ENCODE measurements around the gene KCNK10. TPM values are rescaled to one million over a fixed set of nuclear protein-coding genes. Genes with fewer than 3 reads are reported as not detected.

Gene KCNK10
- total and polyA plus RNA-seq, 10 of the 15 experiments (the other 5 are each of a cell fraction or from before 2014, with no cell fraction given): 0.01 to 0.06 (median 0.02) TPM; not detected in 7

DNA sequence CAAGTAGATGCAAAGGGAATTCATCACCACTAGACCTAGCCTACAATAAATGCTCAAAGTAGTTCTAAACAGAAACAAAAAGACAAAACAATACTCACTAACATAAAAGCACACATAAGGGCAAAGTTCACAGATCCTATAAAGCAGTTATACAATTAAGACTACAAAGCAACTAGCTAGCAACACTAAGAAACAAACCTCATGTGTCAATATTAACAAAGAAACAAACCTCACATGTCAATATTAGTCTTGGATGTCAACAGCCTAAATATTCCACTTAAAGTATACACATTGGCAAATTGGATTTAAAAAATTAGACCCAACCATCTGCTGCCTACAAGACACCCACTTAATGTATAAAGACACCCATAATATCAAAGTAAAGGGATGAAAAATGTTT, 152.7 kb downstream of the KCNK10 start:
- Histone ChIP-seq H3K4me3 (no peak overlapping the region), H3K27me3 (replicated peaks in 1 of 2; ENCODE audit: control insufficient read depth in 2 of 2, insufficient read depth in 2 of 2, low read length in 1 of 2) (no peaks in the 10 kb centered on the region; a peak in 1 of 4 replicates), H3K27ac (ENCODE audit: control insufficient read depth, insufficient read depth) (no peak overlapping the region), H3K9ac (ENCODE audit: control insufficient read depth, insufficient read depth, low read length) (no peak overlapping the region), H3K79me2 (ENCODE audit: control insufficient read depth, insufficient read depth, low read length) (no peaks in the 10 kb centered on the region), H3K4me2 (ENCODE audit: control insufficient read depth, insufficient read depth) (no peak overlapping the region), H2AFZ (ENCODE audit: control insufficient read depth, low read depth, low read length) (no peak overlapping the region), H3K4me1 (ENCODE audit: control insufficient read depth, insufficient read depth, low read length) (peaks cover under 1% of the 10 kb centered on the region), H3K9me3 (replicated peaks; ENCODE audit: control insufficient read depth, insufficient read depth, low read length) (no peaks in the 10 kb centered on the region), H3K36me3 (ENCODE audit: control insufficient read depth in 2 of 2, insufficient read depth in 2 of 2, low read length in 1 of 2) (no peaks in the 10 kb centered on the region), H4K20me1 (ENCODE audit: control insufficient read depth, insufficient read depth) (no peaks in the 10 kb centered on the region)
- TF ChIP-seq PAX8 (IDR thresholded peaks at IDR 0.05) (no peak), NFYB (IDR thresholded peaks at IDR 0.05; ENCODE audit: insufficient read depth, low read depth, low read length) (no peak), NFYA (IDR thresholded peaks at IDR 0.05; ENCODE audit: borderline replicate concordance, low read depth, low read length) (no peak)
- in situ Hi-C loops (cut with MboI) (no loop called here), intact Hi-C loops (cut with micrococcal nuclease; ENCODE audit: unreplicated experiment) (no loop called here)
- no peak for DNase-seq (ENCODE audit: low read depth, low spot score)
- BruUV-seq (replicated peaks): no TSS peak
- no peak for ATAC-seq
- ChIA-PET SMC1A (ENCODE audit: uncharacterized antibody, unreplicated experiment) (interaction anchor here (1.0 to 2.6 kb wide), 3 partner anchors 20 to 224 kb away, joined by 3 to 35 read pairs (median 4); no protein-coding TSS in a partner anchor), POLR2A (no interaction called here), CTCF (interaction anchor here (0.9 to 4.1 kb wide), 6 partner anchors 8 to 224 kb away, joined by 3 to 96 read pairs (median 8); no protein-coding TSS in a partner anchor), RAD21 (ENCODE audit: unreplicated experiment) (interaction anchor here (1.2 kb wide), 1 partner anchor 156 kb away, joined by 4 read pairs; no protein-coding TSS in a partner anchor)
- FAIRE-seq: no peak

- H3K27ac ChIP-seq (ENCODE audit: control insufficient read depth, insufficient read depth): no peak overlapping the region
- H2AFZ ChIP-seq (ENCODE audit: control insufficient read depth, low read depth, low read length): no peak overlapping the region
- ATAC-seq (peak; percentile 98), DNase-seq (ENCODE audit: low read depth, low spot score) (no peak), FAIRE-seq (peak; percentile 27)
- TF ChIP-seq HCFC1 (IDR thresholded peaks at IDR 0.05; ENCODE audit: low read length) (no peak), RAD21 (IDR thresholded peaks at IDR 0.05; ENCODE audit: insufficient read depth, low read depth, low read length) (peak; percentile 74), SREBF1 (IDR thresholded peaks at IDR 0.05; ENCODE audit: low read length) (no peak), SMC3 (IDR thresholded peaks at IDR 0.05; ENCODE audit: borderline replicate concordance, low read length) (peak; percentile 75)
- TF ChIP-seq, protein P1, sequence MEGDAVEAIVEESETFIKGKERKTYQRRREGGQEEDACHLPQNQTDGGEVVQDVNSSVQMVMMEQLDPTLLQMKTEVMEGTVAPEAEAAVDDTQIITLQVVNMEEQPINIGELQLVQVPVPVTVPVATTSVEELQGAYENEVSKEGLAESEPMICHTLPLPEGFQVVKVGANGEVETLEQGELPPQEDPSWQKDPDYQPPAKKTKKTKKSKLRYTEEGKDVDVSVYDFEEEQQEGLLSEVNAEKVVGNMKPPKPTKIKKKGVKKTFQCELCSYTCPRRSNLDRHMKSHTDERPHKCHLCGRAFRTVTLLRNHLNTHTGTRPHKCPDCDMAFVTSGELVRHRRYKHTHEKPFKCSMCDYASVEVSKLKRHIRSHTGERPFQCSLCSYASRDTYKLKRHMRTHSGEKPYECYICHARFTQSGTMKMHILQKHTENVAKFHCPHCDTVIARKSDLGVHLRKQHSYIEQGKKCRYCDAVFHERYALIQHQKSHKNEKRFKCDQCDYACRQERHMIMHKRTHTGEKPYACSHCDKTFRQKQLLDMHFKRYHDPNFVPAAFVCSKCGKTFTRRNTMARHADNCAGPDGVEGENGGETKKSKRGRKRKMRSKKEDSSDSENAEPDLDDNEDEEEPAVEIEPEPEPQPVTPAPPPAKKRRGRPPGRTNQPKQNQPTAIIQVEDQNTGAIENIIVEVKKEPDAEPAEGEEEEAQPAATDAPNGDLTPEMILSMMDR (IDR thresholded peaks at IDR 0.05 in 2 of 3, conservative IDR thresholded peaks at IDR 0.05 in 1 of 3; ENCODE audit: control insufficient read depth in 2 of 3, extremely low read depth in 1 of 3, insufficient read depth in 1 of 3, low read depth in 3 of 3, low read length in 3 of 3): peak; percentile 76 to 87 (median 76)
- no peaks in the 10 kb centered on the region for H3K79me2 ChIP-seq (ENCODE audit: control insufficient read depth, insufficient read depth, low read length)
- H4K20me1 ChIP-seq (ENCODE audit: control insufficient read depth, insufficient read depth): no peaks in the 10 kb centered on the region
- in situ Hi-C loops (cut with MboI): no loop called here
- CTCF ChIA-PET: interaction anchor here (0.6 to 4.1 kb wide), 25 partner anchors 8 to 282 kb away, joined by 3 to 96 read pairs (median 4); no protein-coding TSS in a partner anchor
- H3K9ac ChIP-seq (ENCODE audit: control insufficient read depth, insufficient read depth, low read length): no peak overlapping the region
- no peak overlapping the region for H3K4me3 ChIP-seq
- POLR2A ChIA-PET: no interaction called here
- intact Hi-C loops (cut with micrococcal nuclease; ENCODE audit: unreplicated experiment): loop anchor here (1.0 kb wide), 2 partner anchors 155 to 223 kb away; no protein-coding TSS in a partner anchor
- no peaks in the 10 kb centered on the region for H3K36me3 ChIP-seq (ENCODE audit: control insufficient read depth in 2 of 2, insufficient read depth in 2 of 2, low read length in 1 of 2)
- H3K4me1 ChIP-seq (ENCODE audit: control insufficient read depth, insufficient read depth, low read length): peaks cover 5% of the 10 kb centered on the region
- H3K27me3 ChIP-seq (replicated peaks in 1 of 2; ENCODE audit: control insufficient read depth in 2 of 2, insufficient read depth in 2 of 2, low read length in 1 of 2): no peaks in the 10 kb centered on the region
- H3K9me3 ChIP-seq (replicated peaks; ENCODE audit: control insufficient read depth, insufficient read depth, low read length): no peaks in the 10 kb centered on the region
- RAD21 ChIA-PET (ENCODE audit: unreplicated experiment): interaction anchor here (0.6 to 1.4 kb wide), 8 partner anchors 21 to 228 kb away, joined by 3 to 12 read pairs (median 4); no protein-coding TSS in a partner anchor
- no TSS peak for BruUV-seq (replicated peaks)
- no peak overlapping the region for H3K4me2 ChIP-seq (ENCODE audit: control insufficient read depth, insufficient read depth)
- SMC1A ChIA-PET (ENCODE audit: uncharacterized antibody, unreplicated experiment): interaction anchor here (0.6 to 2.6 kb wide), 9 partner anchors 21 to 223 kb away, joined by 3 to 35 read pairs (median 3); no protein-coding TSS in a partner anchor
- 9% methylated on average over 3 of the region's 3 CpGs for WGBS (ENCODE audit: insufficient coverage, insufficient replicate concordance, low lambda C conversion rate, missing lambda C conversion rate)
Observed at GRCh38 chr14:88168498-88169165, 154.4 kb downstream of the KCNK10 start.
